ENCODE measurements around the gene ACOT6.

DNA sequence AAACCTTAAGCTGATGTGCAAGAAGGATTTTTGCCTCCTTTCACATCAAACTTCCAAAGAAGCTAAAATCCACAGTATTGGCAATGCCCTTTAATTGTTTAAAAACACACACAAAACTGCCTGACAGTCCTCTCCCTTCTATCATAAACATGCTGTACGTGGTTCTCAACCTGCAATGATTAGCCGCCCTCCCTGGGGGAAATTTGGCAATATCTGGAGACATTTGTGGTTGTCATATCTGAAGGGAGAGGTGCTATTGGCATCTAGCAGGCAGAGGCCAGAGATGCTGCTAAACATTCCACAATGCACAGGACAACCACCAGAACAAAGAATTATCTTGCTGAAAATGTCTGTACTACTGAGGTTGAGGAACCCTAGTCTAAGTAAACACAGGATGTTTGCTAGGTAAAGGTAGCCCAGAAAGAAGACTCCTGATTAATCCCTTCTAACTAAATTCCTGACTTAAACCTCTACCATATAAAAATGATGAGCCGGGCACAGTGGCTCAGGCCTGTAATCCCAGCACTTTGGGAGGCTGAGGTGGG, 1.2 kb downstream of the ACOT6 start:
- no peak for TF ChIP-seq ZNF384 (IDR thresholded peaks at IDR 0.05)
- no peak for TF ChIP-seq ELF4 (IDR thresholded peaks at IDR 0.05)
- no peak for TF ChIP-seq BHLHE40 (IDR thresholded peaks at IDR 0.05; ENCODE audit: borderline replicate concordance)

Measured in HEK293T (cell line).